Measurements from ENCODE around the gene GMDS. TPM values are rescaled to one million over a fixed set of nuclear protein-coding genes. Genes with fewer than 3 reads are reported as not detected.

Gene GMDS
- total RNA-seq, 2 experiments from 2014 or later: 36.6 to 42.8 TPM

DNA sequence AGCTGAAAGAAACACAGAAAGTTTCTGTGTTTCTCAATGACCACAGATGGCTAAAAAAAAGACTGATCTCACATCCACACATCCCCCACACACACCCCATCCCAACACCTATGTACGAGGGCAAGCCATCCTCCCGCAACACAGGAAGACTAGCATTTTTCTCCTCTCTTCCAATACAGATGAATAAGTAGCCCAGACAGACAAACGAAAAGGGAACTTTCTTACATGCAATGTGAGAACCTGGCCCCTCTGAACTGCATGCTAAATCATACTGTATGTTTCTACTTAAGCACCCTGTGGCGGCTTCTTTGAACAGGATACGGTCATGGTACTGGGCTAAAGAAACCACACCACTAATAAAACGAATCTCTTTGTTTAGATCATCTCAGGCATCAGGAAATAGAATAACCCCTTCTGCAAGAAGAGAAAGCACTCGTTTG is 116.2 kb downstream of the GMDS start:
- ChIA-PET CTCF (interaction anchor here (0.9 kb wide), 1 partner anchor 25 kb away, joined by 3 read pairs; no protein-coding TSS in a partner anchor), POLR2A (no interaction called here)
- Mint-ChIP-seq H3K36me3 (ENCODE audit: low read depth) (peaks cover 11% of the 10 kb centered on the region), H3K4me1 (ENCODE audit: low read depth) (peaks cover 51% of the 10 kb centered on the region), H3K9me3 (no peaks in the 10 kb centered on the region), H3K27me3 (no peaks in the 10 kb centered on the region), H3K27ac (peak overlapping the region; percentile 73), H3K4me3 (no peak overlapping the region)
- ATAC-seq: peak; percentile 15
- no peak for TF ChIP-seq CTCF (IDR thresholded peaks at IDR 0.05)
- peak; percentile 27 for DNase-seq
- intact Hi-C loops (cut with micrococcal nuclease): no loop called here

DNA sequence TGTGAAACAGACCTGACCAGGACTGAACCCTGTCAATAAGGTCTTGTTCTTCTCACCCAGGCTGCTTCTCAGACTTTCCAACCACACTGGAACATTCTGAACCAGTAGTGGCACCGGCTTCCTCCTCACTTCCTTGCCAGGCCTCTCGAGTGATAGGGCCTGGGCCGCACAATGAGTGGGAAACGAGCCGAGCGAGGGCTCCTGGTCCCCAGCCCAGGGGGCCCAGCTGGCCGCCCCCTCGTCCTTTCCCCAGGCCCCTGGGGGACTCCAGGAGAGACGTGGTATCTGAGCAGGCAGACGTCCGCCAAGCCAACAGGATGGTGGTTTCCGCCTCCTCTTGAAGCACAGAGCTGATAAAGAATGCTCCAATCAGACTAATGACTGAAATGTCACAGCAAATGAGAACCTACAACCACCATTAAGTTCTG is 117.9 kb downstream of the GMDS start:
- peaks cover 49% of the 10 kb centered on the region for H3K4me1 Mint-ChIP-seq (ENCODE audit: low read depth)
- no peaks in the 10 kb centered on the region for H3K27me3 Mint-ChIP-seq
- peak; percentile 86 for DNase-seq
- H3K27ac Mint-ChIP-seq: peak overlapping the region; percentile 81
- ATAC-seq: peak; percentile 92
- ChIA-PET POLR2A (no interaction called here), CTCF (no interaction called here)
- no peaks in the 10 kb centered on the region for H3K9me3 Mint-ChIP-seq
- TF ChIP-seq CTCF (IDR thresholded peaks at IDR 0.05): no peak
- peaks cover 15% of the 10 kb centered on the region for H3K36me3 Mint-ChIP-seq (ENCODE audit: low read depth)
- H3K4me3 Mint-ChIP-seq: no peak overlapping the region
- intact Hi-C loops (cut with micrococcal nuclease): no loop called here

DNA sequence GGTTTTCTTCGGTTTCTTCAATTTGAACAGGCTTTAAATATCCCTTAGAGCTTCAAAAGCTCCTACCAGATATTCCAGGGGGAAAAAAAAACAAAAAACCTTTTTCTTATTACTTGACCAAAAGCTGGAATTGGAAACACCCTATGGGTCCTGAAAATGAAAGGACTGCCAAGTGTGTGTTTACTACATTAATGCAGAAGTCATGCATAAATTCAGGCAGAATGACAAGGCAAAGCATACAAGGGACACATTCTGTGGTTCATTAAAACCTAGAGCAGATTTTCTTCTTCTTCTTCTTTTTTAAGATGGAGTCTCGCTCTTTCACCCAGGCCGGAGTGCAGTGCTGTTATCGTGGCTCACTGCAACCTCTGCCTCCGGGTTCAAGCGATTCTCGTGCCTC is 119.1 kb downstream of the GMDS start:
- Mint-ChIP-seq H3K4me3 (no peak overlapping the region), H3K9me3 (no peaks in the 10 kb centered on the region), H3K36me3 (ENCODE audit: low read depth) (peaks cover 18% of the 10 kb centered on the region), H3K27me3 (no peaks in the 10 kb centered on the region), H3K27ac (no peak overlapping the region), H3K4me1 (ENCODE audit: low read depth) (peaks cover 47% of the 10 kb centered on the region)
- CTCF ChIA-PET: no interaction called here
- intact Hi-C loops (cut with micrococcal nuclease): no loop called here
- POLR2A ChIA-PET: no interaction called here
- ATAC-seq: no peak
- no peak for TF ChIP-seq CTCF (IDR thresholded peaks at IDR 0.05)
- DNase-seq: no peak

- Mint-ChIP-seq H3K4me3 (no peak overlapping the region), H3K9me3 (no peaks in the 10 kb centered on the region), H3K36me3 (ENCODE audit: low read depth) (peaks cover 18% of the 10 kb centered on the region), H3K4me1 (ENCODE audit: low read depth) (peaks cover 44% of the 10 kb centered on the region), H3K27ac (no peak overlapping the region), H3K27me3 (no peaks in the 10 kb centered on the region)
- ATAC-seq: no peak
- TF ChIP-seq CTCF (IDR thresholded peaks at IDR 0.05): no peak
- CTCF ChIA-PET: no interaction called here
- POLR2A ChIA-PET: no interaction called here
- DNase-seq: no peak
- intact Hi-C loops (cut with micrococcal nuclease): no loop called here
Observed at GRCh38 chr6:2125158-2125557, 120.2 kb downstream of the GMDS start.

GRCh38 chr6:2124260-2124709 is 121.1 kb downstream of the GMDS start:
- CTCF ChIA-PET: no interaction called here
- intact Hi-C loops (cut with micrococcal nuclease): no loop called here

More at GRCh38 chr6:2124260-2124709, 121.1 kb downstream of the GMDS start:
- Mint-ChIP-seq H3K4me1 (ENCODE audit: low read depth) (peaks cover 38% of the 10 kb centered on the region), H3K27me3 (no peaks in the 10 kb centered on the region), H3K9me3 (no peaks in the 10 kb centered on the region), H3K27ac (no peak overlapping the region), H3K4me3 (no peak overlapping the region), H3K36me3 (ENCODE audit: low read depth) (peaks cover 18% of the 10 kb centered on the region)
- POLR2A ChIA-PET: interaction anchor here (0.6 kb wide), 1 partner anchor 684 kb away, joined by 4 read pairs; no protein-coding TSS in a partner anchor
- DNase-seq: no peak
- no peak for ATAC-seq
- no peak for TF ChIP-seq CTCF (IDR thresholded peaks at IDR 0.05)
